K562 (cell line): Measurements from ENCODE around the gene GNRH2. TPM values are rescaled to one million over a fixed set of nuclear protein-coding genes. Genes with fewer than 3 reads are reported as not detected.

Experiments used
- ATAC-seq: fragments of 200-7000 bp; cut with Tn5 transposase; 3 replicates; pipeline ENCODE4 v1.9.1; 2020; ENCODE audit warnings: moderate library complexity
- BruUV-seq: library from RNA; stranded (reverse); fragments of 400-500 nt; replicated peaks from 2 replicates; lab custom pipeline; 2021; lab: Mats Ljungman, UMichigan
- CTCF ChIA-PET: fragments of 300-600 bp; formaldehyde crosslinking; extraction: SDS; loops from one replicate; lab custom pipeline; 2021; ENCODE audit warnings: low intra/inter-chr PET ratio; lab: Yijun Ruan, JAX
- POLR2A ChIA-PET: fragments of 300-600, 350-650 bp; sonication (Branson Sonifier 250); formaldehyde crosslinking; extraction: SDS; loops from one replicate; lab custom pipeline; 2021; ENCODE audit warnings: antibody characterized with exemption, inconsistent platforms; lab: Yijun Ruan, JAX
- DNase-seq, 4 experiments: peaks; one replicate each; pipeline versions ENCODE4 v3.0.0 to v3.0.0-alpha.2; 2011 to 2018; ENCODE audit warnings: low spot score in 3 of 4, mixed read lengths in 3 of 4; ENCODE audit errors: extremely low read depth in 1 of 4
- FAIRE-seq: peaks from 2 replicates; lab custom pipeline; 2011; peaks lifted over from hg19 to GRCh38; lab: Jason Lieb, UNC
- H2AFZ ChIP-seq: 2 replicates; pipeline ENCODE4 v1.6.0; 2011; ENCODE audit warnings: low read depth, low read length, control low read depth, inconsistent platforms
- H3K27ac ChIP-seq: fragments of 200-600 bp; 3 replicates; pipeline ENCODE4 v1.8.0; 2011; ENCODE audit warnings: low read depth, mild to moderate bottlenecking, control low read depth, inconsistent platforms, low read length, moderate library complexity, mixed read lengths; ENCODE audit errors: extremely low read depth
- H3K27me3 ChIP-seq, 2 experiments: fragments of 300-600 bp in 1 of 2; 2 replicates in 1 of 2; 3 replicates in 1 of 2; pipeline versions ENCODE4 v1.6.0 to v1.8.0; 2011; ENCODE audit warnings: inconsistent platforms in 2 of 2, low read length in 2 of 2, mild to moderate bottlenecking in 1 of 2, mixed read lengths in 1 of 2, moderate library complexity in 1 of 2; ENCODE audit not compliant: control insufficient read depth in 2 of 2, insufficient read depth in 2 of 2
- H3K36me3 ChIP-seq: fragments of 300-600 bp; 3 replicates; pipeline ENCODE4 v1.8.0; 2011; ENCODE audit warnings: mild to moderate bottlenecking, low read length, inconsistent platforms; ENCODE audit not compliant: control insufficient read depth, insufficient read depth
- H3K4me1 ChIP-seq, 2 experiments: fragments of 200-600 bp in 1 of 2; replicated peaks in 1 of 2; 2 replicates in 1 of 2; 3 replicates in 1 of 2; pipeline versions ENCODE4 v1.5.1 to v1.8.0; 2011; ENCODE audit warnings: inconsistent platforms in 2 of 2, low read length in 2 of 2, mild to moderate bottlenecking in 1 of 2, mixed read lengths in 1 of 2, moderate library complexity in 1 of 2; ENCODE audit not compliant: control insufficient read depth in 2 of 2, insufficient read depth in 2 of 2
- H3K4me2 ChIP-seq: 2 replicates; pipeline ENCODE4 v1.6.1; 2011; ENCODE audit warnings: low read length, control low read depth, inconsistent platforms, mixed read lengths; ENCODE audit not compliant: insufficient read depth
- H3K4me3 ChIP-seq: fragments of 200-600 bp; sonication (generic), shearing (Covaris generic); 2 replicates; pipeline ENCODE4 v1.5.1; 2016; ENCODE audit warnings: control low read depth, inconsistent platforms
- H3K79me2 ChIP-seq: fragments of 200-600 bp; 3 replicates; pipeline ENCODE4 v1.8.0; 2011; ENCODE audit warnings: low read length, inconsistent platforms; ENCODE audit not compliant: control insufficient read depth, insufficient read depth
- H3K9ac ChIP-seq, 2 experiments: 2 replicates each; pipeline versions ENCODE4 v1.6.0 to v1.6.1; 2011; ENCODE audit warnings: low read depth in 2 of 2, low read length in 2 of 2, control low read depth in 1 of 2, inconsistent platforms in 1 of 2, mild to moderate bottlenecking in 1 of 2, mixed read lengths in 1 of 2; ENCODE audit not compliant: insufficient read depth in 1 of 2
- H3K9me1 ChIP-seq: one replicate; pipeline ENCODE4 v1.6.0; 2011; ENCODE audit warnings: inconsistent platforms, mild to moderate bottlenecking, low read length, moderate library complexity; ENCODE audit not compliant: control insufficient read depth, insufficient read depth
- H3K9me3 ChIP-seq: replicated peaks from 2 replicates; pipeline ENCODE4 v1.5.1; 2011; ENCODE audit warnings: low read depth, low read length, inconsistent platforms; ENCODE audit not compliant: control insufficient read depth, insufficient read depth
- H4K20me1 ChIP-seq: replicated peaks from 2 replicates; pipeline ENCODE4 v1.6.1; 2011; ENCODE audit warnings: low read length, inconsistent platforms, mixed read lengths; ENCODE audit not compliant: control insufficient read depth, insufficient read depth
- CAMTA2 ChIP-seq: fragments of 250-450 bp; sonication (Bioruptor Pico); conservative IDR thresholded peaks from 2 replicates; pipeline ENCODE4 v1.5.1; 2022
- EWSR1 ChIP-seq: fragments of 450-650 bp; IDR thresholded peaks from 2 replicates; pipeline ENCODE4 v1.6.1; 2018; ENCODE audit warnings: borderline replicate concordance, mild to moderate bottlenecking, low read depth, moderate library complexity; ENCODE audit not compliant: partially characterized antibody
- HDAC8 ChIP-seq: fragments of 450-650 bp; IDR thresholded peaks from 2 replicates; pipeline ENCODE4 v1.6.1; 2016; ENCODE audit warnings: mild to moderate bottlenecking, missing genetic modification characterization, moderate library complexity, missing compliant biosample characterization
- HES1 ChIP-seq: fragments of 450-650 bp; IDR thresholded peaks from 2 replicates; pipeline ENCODE4 v1.6.1; 2016; ENCODE audit warnings: low read depth, mild to moderate bottlenecking, moderate library complexity
- HNRNPL ChIP-seq: fragments of 200-400 bp; formaldehyde crosslinking; IDR thresholded peaks from 2 replicates; pipeline ENCODE4 v1.6.1; 2017; ENCODE audit warnings: low read depth, mild to moderate bottlenecking, low read length
- MTA1 ChIP-seq: fragments of 450-650 bp; IDR thresholded peaks from 2 replicates; pipeline ENCODE4 v1.6.1; 2017; ENCODE audit warnings: borderline replicate concordance
- MTA2 ChIP-seq: fragments of 450-650 bp; IDR thresholded peaks from 2 replicates; pipeline ENCODE4 v1.6.1; 2016; ENCODE audit warnings: low read depth
- NBN ChIP-seq: fragments of 450-650 bp; IDR thresholded peaks from 2 replicates; pipeline ENCODE4 v1.6.1; 2016; ENCODE audit warnings: low read depth, mild to moderate bottlenecking
- NCOA1 ChIP-seq: fragments of 450-650 bp; IDR thresholded peaks from 2 replicates; pipeline ENCODE4 v1.6.1; 2016; ENCODE audit warnings: low read depth
- PML ChIP-seq: IDR thresholded peaks from 2 replicates; pipeline ENCODE4 v1.6.1; 2012; ENCODE audit warnings: low read length, inconsistent platforms
- PTRF ChIP-seq: fragments of 450-650 bp; IDR thresholded peaks from 2 replicates; pipeline ENCODE4 v1.6.1; 2016; ENCODE audit warnings: mild to moderate bottlenecking, missing genetic modification characterization, missing compliant biosample characterization
- TGIF2 ChIP-seq: sonication (generic); formaldehyde crosslinking; IDR thresholded peaks from 2 replicates; pipeline ENCODE4 v1.8.1; 2022; ENCODE audit warnings: mild to moderate bottlenecking, missing genetic modification reagents, moderate library complexity
- ZKSCAN8 ChIP-seq: fragments of 200-800 bp; sonication (Bioruptor generic); IDR thresholded peaks from 2 replicates; pipeline ENCODE4 v1.6.1; 2016; ENCODE audit warnings: missing genetic modification characterization, missing compliant biosample characterization
- ZNF347 ChIP-seq: fragments of 450-650 bp; formaldehyde crosslinking; IDR thresholded peaks from 2 replicates; pipeline ENCODE4 v1.4.0; 2020; ENCODE audit warnings: low read depth, mild to moderate bottlenecking, moderate library complexity
- WGBS: fragments of 100-300 bp; shearing (Covaris generic); methylation state at CpG from one replicate; pipeline ENCODE4 v1.1.6; 2016; ENCODE audit warnings: low coverage, mixed read lengths; ENCODE audit not compliant: insufficient coverage; ENCODE audit errors: missing lambda C conversion rate; 5-methylcytosine and 5-hydroxymethylcytosine counted together
- in situ Hi-C: fragments of 300-500 bp; cut with MboI; formaldehyde crosslinking; loops from 4 replicates; pipeline ENCODE4 v1.15.0; 2018; ENCODE audit warnings: inconsistent platforms, mixed read lengths
- intact Hi-C: fragments of 100-400 bp; cut with micrococcal nuclease; formaldehyde crosslinking; loops from 2 replicates; pipeline ENCODE4 v1.14.2; 2022
- polyA plus RNA-seq, 8 experiments: library from polyadenylated mRNA; depleted of rRNA in 4 of 8; stranded (reverse) in 5 of 8; unstranded in 3 of 8; fragments of >200 nt; fragmentation: Nextera tagmentation in 2 of 8; fragmentation: Illumina TruSeq in 1 of 8; extraction: Ambion mirVana in 2 of 8; extraction: Trizol in 1 of 8; gene quantifications; 2 replicates each; pipeline versions ENCODE4 v1.2.1 to v1.2.3, GENCODE V29; 2011 to 2014; ENCODE audit warnings: inconsistent platforms in 1 of 8, missing spikeins in 1 of 8
- total RNA-seq, 7 experiments: library from RNA; depleted of rRNA in 6 of 7; stranded (reverse); fragments of >200 nt in 6 of 7; fragmentation: Illumina TruSeq in 2 of 7; extraction: Trizol in 2 of 7; gene quantifications; 2 replicates each; pipeline versions ENCODE4 v1.2.1 to v1.2.3, GENCODE V29; 2011 to 2021; ENCODE audit warnings: low replicate concordance in 1 of 7

Gene GNRH2
- total and polyA plus RNA-seq, 9 of the 15 experiments (the other 6 are each of a cell fraction or from before 2014, with no cell fraction given), result 0.11 to 0.50 (median 0.24) TPM; not detected in 5

DNA sequence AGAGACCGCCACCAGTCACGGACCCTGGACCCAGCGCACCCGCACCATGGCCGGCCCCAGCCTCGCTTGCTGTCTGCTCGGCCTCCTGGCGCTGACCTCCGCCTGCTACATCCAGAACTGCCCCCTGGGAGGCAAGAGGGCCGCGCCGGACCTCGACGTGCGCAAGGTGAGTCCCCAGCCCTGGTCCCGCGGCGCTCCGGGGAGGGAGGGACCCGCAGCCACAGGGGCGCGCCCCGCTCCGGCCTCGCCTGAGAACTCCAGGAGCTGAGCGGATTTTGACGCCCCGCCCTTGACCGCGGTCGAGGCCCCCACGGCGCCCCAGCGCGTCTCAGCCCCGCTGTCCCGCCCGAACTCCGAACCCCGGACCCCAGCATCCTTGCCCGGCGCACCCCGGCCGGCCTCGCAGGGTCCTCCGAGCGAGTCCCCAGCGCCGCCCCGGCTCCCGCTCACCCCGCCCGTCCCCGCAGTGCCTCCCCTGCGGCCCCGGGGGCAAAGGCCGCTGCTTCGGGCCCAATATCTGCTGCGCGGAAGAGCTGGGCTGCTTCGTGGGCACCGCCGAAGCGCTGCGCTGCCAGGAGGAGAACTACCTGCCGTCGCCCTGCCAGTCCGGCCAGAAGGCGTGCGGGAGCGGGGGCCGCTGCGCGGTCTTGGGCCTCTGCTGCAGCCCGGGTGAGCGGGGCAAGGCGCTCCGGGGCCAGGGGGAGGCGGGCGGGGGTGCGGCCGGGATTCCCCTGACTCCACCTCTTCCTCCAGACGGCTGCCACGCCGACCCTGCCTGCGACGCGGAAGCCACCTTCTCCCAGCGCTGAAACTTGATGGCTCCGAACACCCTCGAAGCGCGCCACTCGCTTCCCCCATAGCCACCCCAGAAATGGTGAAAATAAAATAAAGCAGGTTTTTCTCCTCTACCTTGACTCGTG, 28.4 kb downstream of the GNRH2 start, which contains the start of gene OXT:
Gene OXT (plus strand): TSS at position 11 of the 920 bp plus-strand sequence. CDS start 36 bp downstream, at position 47.
- DNase-seq, result peak in 1 of 4 experiments; percentile 1
- Histone ChIP-seq H3K4me3 (no peak within 1 kb of the TSS), H3K9me3 (no peaks in the 10 kb centered on the region), H3K4me2 (no peak within 1 kb of the TSS), H4K20me1 (no peaks in the 10 kb centered on the region), H3K27ac (no peak within 1 kb of the TSS), H3K9ac (no peak within 1 kb of the TSS), H3K36me3 (no peaks in the 10 kb centered on the region), H3K4me1 (peaks cover 6 to 20% of the 10 kb centered on the region in 2 experiments; a peak in 4 of 5 replicates), H3K79me2 (no peaks in the 10 kb centered on the region), H3K27me3 (no peaks in the 10 kb centered on the region), H2AFZ (no peak within 1 kb of the TSS), H3K9me1 (no peaks in the 10 kb centered on the region)
- TF ChIP-seq NBN (no peak), PTRF (tag) (no peak), EWSR1 (no peak), ZNF347 (CRISPR knock-in tag) (no peak), MTA1 (no peak), TGIF2 (CRISPR knock-in tag) (no peak), PML (no peak), NCOA1 (no peak), CAMTA2 (CRISPR knock-in tag) (no peak), HNRNPL (no peak), ZKSCAN8 (no peak), MTA2 (no peak), HES1 (no peak), HDAC8 (tag) (no peak)
- FAIRE-seq, result no peak
- intact Hi-C loops (no loop called here), in situ Hi-C loops (no loop called here)
- WGBS, result 90% methylated on average over 11 of the region's 95 CpGs
- BruUV-seq, result no TSS peak
- no peak for ATAC-seq
- ChIA-PET POLR2A (no interaction called here), CTCF (no interaction called here)
